Upper lobe of right lung (tissue), 1 donor: ENCODE results near the gene BCL6B. TPM values are rescaled to one million over a fixed set of nuclear protein-coding genes. Genes with fewer than 3 reads are reported as not detected.

Experiments
- ATAC-seq: fragments of 200-7000 bp; cut with Tn5 transposase; one replicate; pipeline ENCODE4 v1.9.1; 2020; ENCODE audit warnings: mild to moderate bottlenecking, moderate library complexity
- DNase-seq: peaks from one replicate; pipeline ENCODE4 v3.0.0-alpha.2; 2020
- H3K27ac ChIP-seq: fragments of 200-600 bp; one replicate; pipeline ENCODE4 v1.8.0; 2022
- H3K27me3 ChIP-seq: fragments of 200-600 bp; one replicate; pipeline ENCODE4 v1.8.0; 2022; ENCODE audit warnings: mild to moderate bottlenecking
- H3K36me3 ChIP-seq: fragments of 200-600 bp; one replicate; pipeline ENCODE4 v1.8.0; 2022
- H3K4me1 ChIP-seq: fragments of 200-600 bp; one replicate; pipeline ENCODE4 v1.8.0; 2022
- H3K4me3 ChIP-seq: fragments of 200-600 bp; one replicate; pipeline ENCODE4 v1.8.0; 2022; ENCODE audit warnings: mild to moderate bottlenecking
- H3K9me3 ChIP-seq: fragments of 200-600 bp; one replicate; pipeline ENCODE4 v1.8.0; 2022
- intact Hi-C: fragments of 100-400 bp; cut with DNase I; formaldehyde crosslinking; loops from one replicate; pipeline ENCODE4 v1.11.0; 2022
- total RNA-seq: library from RNA; stranded (reverse); fragmentation: NEBNext Ultra II Directional; extraction: Animal tissue kit (Norgen Biotek cat#: 25700); gene quantifications from one replicate; pipeline ENCODE4 v1.2.1, GENCODE V29; 2021
- TF ChIP-seq, protein P1 (sequence below): fragments of 200-600 bp; IDR thresholded peaks from one replicate; pipeline ENCODE4 v1.8.0; 2022; ENCODE audit warnings: antibody characterized with exemption
- donor health status: DM: no; HTN: yes; CAD: no; lungs with severe emphysema.

Gene BCL6B
- total RNA-seq, 1 donor from 2014 or later = 42.6 TPM

DNA sequence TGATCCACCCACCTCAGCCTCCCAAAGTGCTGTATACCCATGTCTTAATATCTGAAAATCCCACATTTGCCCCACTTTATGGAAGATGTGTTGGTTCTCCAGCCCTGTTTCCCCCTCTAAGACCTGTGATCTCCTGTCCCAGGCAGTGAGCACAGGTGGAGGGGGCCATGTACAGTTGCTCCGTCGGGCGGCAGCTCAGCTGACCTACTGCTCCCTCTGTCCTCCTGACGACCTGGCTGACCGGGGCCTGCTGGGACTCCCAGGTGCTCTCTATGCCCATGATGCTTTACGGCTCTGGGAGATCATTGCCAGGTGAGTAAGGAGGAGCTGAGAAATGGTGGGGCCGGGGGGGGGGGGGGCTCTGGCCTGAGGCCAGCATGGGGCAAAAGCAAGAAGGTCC, 17.1 kb upstream of the BCL6B start:
- Histone ChIP-seq H3K36me3 (peaks cover 58% of the 10 kb centered on the region), H3K4me1 (peaks cover 8% of the 10 kb centered on the region), H3K4me3 (no peak overlapping the region), H3K9me3 (no peaks in the 10 kb centered on the region), H3K27me3 (no peaks in the 10 kb centered on the region), H3K27ac (no peak overlapping the region)
- intact Hi-C loops = loop anchor here (5.0 kb wide), 1 partner anchor 93 kb away; no protein-coding TSS in a partner anchor
- TF ChIP-seq, protein P1, sequence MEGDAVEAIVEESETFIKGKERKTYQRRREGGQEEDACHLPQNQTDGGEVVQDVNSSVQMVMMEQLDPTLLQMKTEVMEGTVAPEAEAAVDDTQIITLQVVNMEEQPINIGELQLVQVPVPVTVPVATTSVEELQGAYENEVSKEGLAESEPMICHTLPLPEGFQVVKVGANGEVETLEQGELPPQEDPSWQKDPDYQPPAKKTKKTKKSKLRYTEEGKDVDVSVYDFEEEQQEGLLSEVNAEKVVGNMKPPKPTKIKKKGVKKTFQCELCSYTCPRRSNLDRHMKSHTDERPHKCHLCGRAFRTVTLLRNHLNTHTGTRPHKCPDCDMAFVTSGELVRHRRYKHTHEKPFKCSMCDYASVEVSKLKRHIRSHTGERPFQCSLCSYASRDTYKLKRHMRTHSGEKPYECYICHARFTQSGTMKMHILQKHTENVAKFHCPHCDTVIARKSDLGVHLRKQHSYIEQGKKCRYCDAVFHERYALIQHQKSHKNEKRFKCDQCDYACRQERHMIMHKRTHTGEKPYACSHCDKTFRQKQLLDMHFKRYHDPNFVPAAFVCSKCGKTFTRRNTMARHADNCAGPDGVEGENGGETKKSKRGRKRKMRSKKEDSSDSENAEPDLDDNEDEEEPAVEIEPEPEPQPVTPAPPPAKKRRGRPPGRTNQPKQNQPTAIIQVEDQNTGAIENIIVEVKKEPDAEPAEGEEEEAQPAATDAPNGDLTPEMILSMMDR = no peak
- DNase-seq (peak; percentile 63), ATAC-seq (no peak)

GRCh38 chr17:7007143-7007542, 15.7 kb upstream of the BCL6B start:
- Histone ChIP-seq H3K27me3 (no peaks in the 10 kb centered on the region), H3K9me3 (no peaks in the 10 kb centered on the region), H3K4me3 (no peak overlapping the region), H3K27ac (no peak overlapping the region), H3K36me3 (peaks cover 44% of the 10 kb centered on the region), H3K4me1 (peaks cover 15% of the 10 kb centered on the region)
- ATAC-seq (no peak), DNase-seq (no peak)
- intact Hi-C loops = loop anchor here (5.0 kb wide), 1 partner anchor 95 kb away; no protein-coding TSS in a partner anchor
- TF ChIP-seq, protein P1 = no peak

DNA sequence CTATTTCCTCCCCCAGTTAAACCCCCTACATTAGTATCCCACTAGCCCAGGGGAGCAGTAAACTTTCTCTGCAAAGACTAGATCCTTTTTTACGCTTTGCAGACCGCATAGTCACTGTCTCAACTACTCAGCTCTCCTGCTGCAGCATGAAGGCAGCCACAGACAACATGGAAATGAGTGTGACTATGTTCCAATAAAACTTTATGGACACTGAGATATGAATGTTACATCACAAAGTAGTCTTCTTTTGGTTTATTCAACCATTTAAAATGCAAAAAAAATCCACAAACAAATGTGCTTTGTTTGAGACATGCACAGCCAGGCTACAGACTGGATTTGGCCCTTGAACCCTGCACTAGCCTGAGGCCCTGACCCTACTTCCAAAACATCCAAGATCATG, 12.3 kb upstream of the BCL6B start:
- no peaks in the 10 kb centered on the region for H3K9me3 ChIP-seq
- no peaks in the 10 kb centered on the region for H3K27me3 ChIP-seq
- intact Hi-C loops = no loop called here
- H3K4me1 ChIP-seq = peaks cover 29% of the 10 kb centered on the region
- peak overlapping the region; percentile 94 for H3K4me3 ChIP-seq
- H3K27ac ChIP-seq = no peak overlapping the region
- DNase-seq (no peak), ATAC-seq (no peak)
- TF ChIP-seq, protein P1 = no peak
- peaks cover 32% of the 10 kb centered on the region for H3K36me3 ChIP-seq

DNA sequence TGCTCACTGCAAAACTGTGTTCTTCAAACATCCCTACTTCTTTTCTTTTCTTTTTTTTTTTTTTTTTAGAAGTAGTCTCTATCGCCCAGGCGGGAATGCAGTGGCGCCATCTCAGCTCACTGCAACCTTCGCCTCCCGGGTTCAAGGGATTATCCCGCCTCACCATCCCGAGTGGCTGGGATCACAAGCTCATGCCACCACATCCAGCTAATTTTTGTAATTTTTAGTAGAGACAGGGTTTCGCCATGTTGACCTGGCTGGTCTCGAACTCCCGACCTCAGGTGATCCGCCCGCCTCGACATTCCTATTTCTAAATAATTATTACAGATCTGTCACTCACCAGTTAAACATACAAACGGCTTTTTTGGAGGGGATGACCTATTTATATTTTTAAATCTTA, 11.4 kb upstream of the BCL6B start:
- ATAC-seq (no peak), DNase-seq (no peak)
- H3K36me3 ChIP-seq = peaks cover 31% of the 10 kb centered on the region
- H3K4me3 ChIP-seq = peak overlapping the region; percentile 94
- H3K4me1 ChIP-seq = peaks cover 36% of the 10 kb centered on the region
- no peaks in the 10 kb centered on the region for H3K27me3 ChIP-seq
- TF ChIP-seq, protein P1 = no peak
- intact Hi-C loops = no loop called here
- no peaks in the 10 kb centered on the region for H3K9me3 ChIP-seq
- H3K27ac ChIP-seq = no peak overlapping the region

GRCh38 chr17:7011942-7012254, 11.0 kb upstream of the BCL6B start:
- TF ChIP-seq, protein P1 = no peak
- Histone ChIP-seq H3K36me3 (peaks cover 31% of the 10 kb centered on the region), H3K27me3 (no peaks in the 10 kb centered on the region), H3K9me3 (no peaks in the 10 kb centered on the region), H3K27ac (peak overlapping the region; percentile 100), H3K4me3 (peak overlapping the region; percentile 94), H3K4me1 (peaks cover 40% of the 10 kb centered on the region)
- ATAC-seq (no peak), DNase-seq (no peak)
- intact Hi-C loops = no loop called here
